IPS DF 6.9 (cell line): ENCODE results near the gene CERS6.
"Not testable (repeated sequence)": the region's sequence is repeated elsewhere in the genome, so short reads cannot be mapped to it uniquely, and the experiment has no call there.

Experiments
- DNase-seq: peaks from one replicate; pipeline ENCODE4 v3.0.0-alpha.2; 2013; ENCODE audit warnings: low read depth, low spot score
- H3K27ac ChIP-seq: one replicate; pipeline ENCODE4 v1.5.1; 2013; ENCODE audit warnings: low read length, control low read depth
- H3K27me3 ChIP-seq: 2 replicates; pipeline ENCODE4 v1.6.1; 2013; ENCODE audit warnings: mild to moderate bottlenecking, low read length; ENCODE audit not compliant: control insufficient read depth, insufficient read depth
- H3K36me3 ChIP-seq: 2 replicates; pipeline ENCODE4 v1.6.1; 2013; ENCODE audit warnings: low read length; ENCODE audit not compliant: control insufficient read depth, insufficient read depth
- H3K4me1 ChIP-seq: 2 replicates; pipeline ENCODE4 v1.6.1; 2013; ENCODE audit warnings: low read length; ENCODE audit not compliant: control insufficient read depth, insufficient read depth
- H3K4me3 ChIP-seq: 2 replicates; pipeline ENCODE4 v1.5.1; 2013; ENCODE audit warnings: mild to moderate bottlenecking, low read length
- H3K9me3 ChIP-seq: 2 replicates; pipeline ENCODE4 v1.6.1; 2013; ENCODE audit warnings: low read length, inconsistent platforms; ENCODE audit not compliant: control insufficient read depth, insufficient read depth
- WGBS: extraction: QIAGEN DNeasy Blood & Tissue Kit; methylation state at CpG from one replicate; pipeline ENCODE4 v1.1.7; 2013; ENCODE audit warnings: mixed read lengths, missing lambda C conversion rate; ENCODE audit not compliant: insufficient read length, insufficient coverage; 5-methylcytosine and 5-hydroxymethylcytosine counted together

Gene CERS6

DNA sequence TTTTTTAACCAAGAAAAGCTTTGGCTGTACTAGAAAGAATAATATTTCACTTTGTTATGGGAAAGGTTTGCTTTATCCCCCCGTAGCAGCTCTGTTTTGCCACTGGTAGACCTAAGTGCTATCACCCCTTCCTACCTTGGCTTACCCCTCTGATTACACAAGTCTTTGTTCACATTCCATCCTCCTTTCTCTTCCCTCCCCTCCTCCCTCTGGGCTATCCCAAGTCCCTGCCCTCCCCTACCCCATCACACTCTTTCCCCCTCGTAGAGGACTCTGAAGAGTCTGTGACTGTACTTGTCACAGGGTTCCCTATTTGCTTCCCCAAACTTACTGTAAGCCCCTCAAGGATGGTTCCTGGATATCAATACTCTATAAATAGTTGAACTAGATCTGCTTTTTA lies 193.5 kb downstream of the CERS6 start:
- no peak overlapping the region for H3K27ac ChIP-seq
- no CpG with 5 or more reads among the region's 2 CpGs for WGBS
- DNase-seq: no peak
- H3K27me3 ChIP-seq: no peaks in the 10 kb centered on the region
- H3K4me3 ChIP-seq: no peak overlapping the region
- peaks cover 8% of the 10 kb centered on the region; the same call in 1 of the 2 replicates for H3K4me1 ChIP-seq
- H3K36me3 ChIP-seq: no peaks in the 10 kb centered on the region
- H3K9me3 ChIP-seq: no peaks in the 10 kb centered on the region

DNA sequence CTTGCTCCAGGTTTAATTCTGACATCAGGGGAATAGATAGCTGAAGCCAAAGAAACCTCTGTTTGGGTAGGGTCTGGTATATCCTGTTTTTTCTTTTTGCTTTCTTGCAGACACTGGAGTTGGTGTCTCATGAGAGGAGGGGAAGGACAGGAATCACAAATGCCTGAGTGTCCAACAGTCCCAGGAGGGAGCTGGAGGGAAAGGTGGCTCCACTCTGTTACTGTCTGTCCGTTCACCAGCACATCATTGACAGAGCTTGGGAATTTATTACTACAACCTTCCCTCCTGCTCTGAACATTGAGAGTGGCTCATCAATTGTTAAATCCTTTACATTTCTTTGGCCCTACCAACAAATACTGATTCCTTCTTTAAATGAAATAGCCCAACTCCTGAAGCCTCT lies 194.1 kb downstream of the CERS6 start:
- peaks cover 8% of the 10 kb centered on the region; the same call in 1 of the 2 replicates for H3K4me1 ChIP-seq
- no peak overlapping the region for H3K4me3 ChIP-seq
- no peak for DNase-seq
- H3K9me3 ChIP-seq: no peaks in the 10 kb centered on the region
- no peaks in the 10 kb centered on the region for H3K36me3 ChIP-seq
- no peaks in the 10 kb centered on the region for H3K27me3 ChIP-seq
- no CpG with 5 or more reads among the region's 1 CpG for WGBS
- no peak overlapping the region for H3K27ac ChIP-seq

DNA sequence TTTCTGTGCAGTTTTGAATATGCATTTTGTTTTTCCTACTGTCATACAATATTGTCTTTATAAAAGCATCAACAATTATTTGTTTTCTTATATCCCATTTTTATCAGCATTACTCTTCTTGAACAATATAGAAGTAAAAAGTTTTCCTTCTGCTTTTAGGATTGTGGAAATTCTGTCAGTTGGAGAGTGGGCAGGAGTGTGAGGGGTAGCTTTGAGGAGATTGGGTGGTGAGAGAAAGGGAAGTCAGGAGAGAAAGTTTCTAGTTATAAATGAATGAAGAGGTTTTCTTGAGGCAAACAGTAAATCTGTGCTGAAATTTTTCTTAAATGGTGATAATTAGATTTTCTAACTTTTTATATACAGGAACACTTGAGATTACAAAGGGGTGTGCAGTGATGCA lies 194.7 kb downstream of the CERS6 start:
- Histone ChIP-seq H3K4me3 (no peak overlapping the region), H3K9me3 (no peaks in the 10 kb centered on the region), H3K27ac (no peak overlapping the region), H3K4me1 (peaks cover 8% of the 10 kb centered on the region; the same call in 1 of the 2 replicates), H3K36me3 (no peaks in the 10 kb centered on the region), H3K27me3 (no peaks in the 10 kb centered on the region)
- no peak for DNase-seq

DNA sequence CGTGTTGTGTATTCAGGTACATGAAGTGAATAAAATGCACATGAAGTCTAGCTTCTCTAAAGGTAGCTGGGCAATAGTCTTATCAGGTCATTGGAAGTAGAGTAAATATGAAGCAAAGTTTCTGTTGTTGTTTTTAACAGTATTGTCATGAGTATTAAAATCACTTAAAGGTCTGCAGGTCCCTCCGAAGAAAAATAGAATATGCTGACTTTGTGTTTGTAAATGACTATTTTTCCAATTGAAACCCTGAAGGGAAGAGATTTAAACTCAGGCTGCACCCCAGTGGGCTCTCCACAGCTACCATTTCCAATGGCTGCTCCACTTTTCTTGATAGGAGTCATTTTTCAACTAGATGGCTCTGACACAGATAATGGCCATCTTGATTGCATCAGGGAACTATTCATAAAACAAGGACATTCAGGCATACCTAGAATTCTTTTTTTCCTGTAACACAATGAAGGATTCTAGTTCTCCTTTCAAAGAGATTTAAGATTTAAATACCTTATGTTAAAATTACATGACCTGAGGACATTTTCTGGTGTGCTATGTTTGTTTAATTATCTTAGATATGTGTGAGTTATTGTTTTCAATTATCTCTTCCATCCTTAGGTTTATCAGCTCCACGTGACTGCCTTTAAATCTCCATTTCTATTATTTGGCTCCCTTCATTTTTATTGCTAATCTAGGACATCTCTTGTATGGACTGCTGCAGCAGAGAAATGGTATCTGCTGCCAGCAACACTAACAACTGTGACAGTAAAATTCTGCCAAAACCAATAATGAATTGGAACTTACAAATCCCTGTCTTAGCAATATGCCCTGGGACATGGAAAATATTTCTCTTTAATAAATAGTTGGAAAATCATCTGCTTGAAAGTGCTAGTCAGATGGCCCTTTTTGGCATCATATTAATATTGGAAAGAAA lies 197.2 kb downstream of the CERS6 start:
- Histone ChIP-seq H3K36me3 (no peaks in the 10 kb centered on the region), H3K9me3 (no peaks in the 10 kb centered on the region), H3K4me1 (peaks cover 8% of the 10 kb centered on the region), H3K27me3 (no peaks in the 10 kb centered on the region), H3K27ac (no peak overlapping the region), H3K4me3 (no peak overlapping the region)
- DNase-seq: no peak
- no CpG with 5 or more reads among the region's 3 CpGs for WGBS

DNA sequence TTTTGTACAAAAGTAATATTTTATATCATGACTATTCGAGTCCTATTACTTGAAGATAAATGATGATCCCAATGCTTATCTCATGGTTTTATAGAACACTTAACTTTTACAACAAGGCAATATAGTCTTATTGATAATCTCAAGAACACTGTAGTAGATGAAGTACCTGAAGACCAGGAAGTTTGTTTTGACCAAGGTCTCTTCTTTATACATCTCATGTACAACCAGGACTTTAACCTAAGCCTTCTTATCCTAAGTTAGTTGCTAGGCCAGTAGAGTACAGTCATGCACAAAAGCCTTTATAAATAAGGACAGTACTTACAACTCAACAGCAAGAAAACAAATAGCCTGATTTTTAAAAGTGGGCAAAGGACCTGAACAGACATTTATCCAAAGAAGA lies 198.6 kb downstream of the CERS6 start:
- DNase-seq: no peak
- H3K27ac ChIP-seq: no peak overlapping the region
- WGBS: no CpG with 5 or more reads among the region's 1 CpG
- H3K4me1 ChIP-seq: peaks cover 3% of the 10 kb centered on the region
- no peak overlapping the region for H3K4me3 ChIP-seq
- H3K36me3 ChIP-seq: no peaks in the 10 kb centered on the region
- H3K27me3 ChIP-seq: no peaks in the 10 kb centered on the region
- H3K9me3 ChIP-seq: no peaks in the 10 kb centered on the region

DNA sequence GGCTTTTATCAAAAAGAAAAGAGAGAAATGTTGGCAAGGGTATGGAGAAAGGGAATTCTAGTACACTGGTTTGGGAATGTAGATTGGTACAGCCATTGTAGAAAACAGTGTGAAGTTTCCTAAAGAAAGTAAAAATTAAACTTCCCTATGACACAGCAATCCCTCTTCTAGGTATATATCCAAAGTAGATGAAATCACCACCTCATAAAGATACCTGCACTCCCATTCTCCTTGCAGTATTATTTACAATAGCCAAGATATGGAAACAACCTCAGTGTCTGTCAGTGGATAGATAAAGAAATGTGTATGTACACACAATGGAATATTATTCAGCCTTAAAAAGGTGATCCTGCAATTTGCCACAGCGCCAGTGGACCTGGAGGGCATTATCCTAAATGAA lies 199.1 kb downstream of the CERS6 start:
- no peaks in the 10 kb centered on the region for H3K36me3 ChIP-seq
- H3K27me3 ChIP-seq: no peaks in the 10 kb centered on the region
- WGBS: no CpG with 5 or more reads among the region's 1 CpG

DNA sequence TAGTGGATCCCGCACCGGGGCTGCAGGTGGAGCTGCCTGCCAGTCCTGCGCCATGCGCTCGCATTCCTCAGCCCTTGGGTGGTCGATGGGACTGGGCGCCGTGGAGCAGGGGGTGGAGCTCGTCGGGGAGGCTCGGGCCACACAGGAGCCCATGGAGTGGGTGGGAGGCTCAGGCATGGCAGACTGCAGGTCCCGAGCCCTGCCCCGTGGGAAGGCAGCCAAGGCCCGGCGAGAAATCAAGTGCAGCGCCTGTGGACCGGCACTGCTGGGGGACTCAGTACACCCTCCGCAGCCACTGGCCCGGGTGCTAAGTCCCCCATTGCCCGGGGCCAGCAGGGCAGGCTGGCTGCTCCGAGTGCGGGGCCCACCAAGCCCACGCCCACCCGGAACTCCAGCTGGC lies 201.3 kb downstream of the CERS6 start:
- not testable (repeated sequence) for H3K27me3 ChIP-seq, H3K9me3 ChIP-seq, DNase-seq, H3K27ac ChIP-seq, H3K4me1 ChIP-seq, H3K4me3 ChIP-seq, H3K36me3 ChIP-seq
- no CpG with 5 or more reads among the region's 24 CpGs for WGBS

More for the DNA sequence above, 199.1 kb downstream of the CERS6 start:
- Histone ChIP-seq H3K4me1 (peaks cover 1% of the 10 kb centered on the region), H3K9me3 (no peaks in the 10 kb centered on the region), H3K27ac (no peak overlapping the region), H3K4me3 (no peak overlapping the region)
- DNase-seq: no peak

DNA sequence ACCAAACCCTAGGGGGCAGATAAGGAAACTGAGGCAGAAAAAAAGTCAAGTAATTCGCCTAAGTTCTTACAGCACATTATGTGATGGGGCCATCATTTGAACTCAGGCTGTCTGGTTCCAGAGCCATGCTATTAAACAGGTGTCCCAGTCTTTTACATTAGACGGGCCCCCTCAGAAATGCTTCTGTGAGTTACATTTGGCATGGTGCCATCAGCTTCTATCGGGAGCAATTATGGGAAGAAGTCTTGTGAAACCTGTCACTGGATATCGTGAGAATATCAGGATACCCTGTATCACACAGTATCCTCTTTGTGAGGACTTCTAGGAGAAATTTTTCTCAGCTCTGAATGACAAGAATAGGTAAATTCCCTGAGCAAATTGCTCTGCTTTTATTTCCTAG lies 202.6 kb downstream of the CERS6 start:
- Histone ChIP-seq H3K4me1 (no peaks in the 10 kb centered on the region; the same call in none of the 2 replicates), H3K27ac (no peak overlapping the region), H3K9me3 (no peaks in the 10 kb centered on the region), H3K36me3 (no peaks in the 10 kb centered on the region), H3K4me3 (no peak overlapping the region), H3K27me3 (no peaks in the 10 kb centered on the region)
- WGBS: no CpG with 5 or more reads among the region's 4 CpGs
- DNase-seq: no peak

DNA sequence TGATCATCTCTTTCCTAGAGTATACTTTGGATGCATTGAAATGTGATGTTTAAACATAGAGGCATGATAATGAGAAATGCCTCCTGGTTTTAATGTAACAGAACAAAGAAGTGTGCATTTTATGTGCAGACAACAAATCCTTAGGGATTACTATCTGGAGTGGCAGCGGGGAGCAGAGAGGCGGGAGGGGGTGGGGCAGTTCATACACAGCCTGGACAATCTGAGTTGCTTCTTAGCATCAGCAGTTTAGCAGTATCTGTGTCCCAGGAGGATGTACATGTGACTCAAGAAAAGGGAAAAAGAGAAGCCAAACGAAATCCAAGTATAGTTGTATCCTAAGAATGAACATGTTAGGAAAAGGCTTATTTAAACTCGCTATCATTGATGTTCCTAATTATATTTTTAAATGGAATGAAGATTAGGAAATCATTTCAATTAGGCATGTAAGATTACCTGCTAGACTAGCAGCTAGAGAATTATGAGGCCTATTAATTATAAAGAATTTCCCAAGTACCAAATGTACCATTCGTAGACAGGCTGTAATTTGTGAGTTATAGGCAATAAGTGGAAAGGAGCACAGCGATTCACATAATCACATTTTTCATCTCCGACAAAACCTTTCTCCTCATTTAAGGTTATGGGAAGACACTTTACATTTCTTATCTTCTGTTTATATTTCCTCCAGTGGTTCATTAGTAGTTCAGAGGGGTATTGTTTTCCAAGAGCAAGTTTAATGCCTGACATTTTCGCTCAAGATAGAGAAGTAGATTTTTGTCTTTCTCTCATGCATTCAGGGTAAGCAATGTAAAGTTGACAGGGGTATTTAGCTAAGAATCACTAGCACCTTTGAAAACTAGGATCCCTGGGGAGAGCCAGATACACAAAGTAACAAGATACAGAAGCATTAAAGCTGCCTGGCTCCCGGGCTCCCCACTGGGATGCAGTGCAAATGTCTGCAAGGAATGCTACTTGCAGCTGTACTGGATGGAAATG lies 205.1 kb downstream of the CERS6 start:
- Histone ChIP-seq H3K9me3 (no peaks in the 10 kb centered on the region), H3K27me3 (no peaks in the 10 kb centered on the region), H3K4me3 (no peak overlapping the region), H3K4me1 (no peaks in the 10 kb centered on the region; the same call in none of the 2 replicates), H3K36me3 (no peaks in the 10 kb centered on the region), H3K27ac (no peak overlapping the region)
- no peak for DNase-seq
- WGBS: no CpG with 5 or more reads among the region's 9 CpGs

DNA sequence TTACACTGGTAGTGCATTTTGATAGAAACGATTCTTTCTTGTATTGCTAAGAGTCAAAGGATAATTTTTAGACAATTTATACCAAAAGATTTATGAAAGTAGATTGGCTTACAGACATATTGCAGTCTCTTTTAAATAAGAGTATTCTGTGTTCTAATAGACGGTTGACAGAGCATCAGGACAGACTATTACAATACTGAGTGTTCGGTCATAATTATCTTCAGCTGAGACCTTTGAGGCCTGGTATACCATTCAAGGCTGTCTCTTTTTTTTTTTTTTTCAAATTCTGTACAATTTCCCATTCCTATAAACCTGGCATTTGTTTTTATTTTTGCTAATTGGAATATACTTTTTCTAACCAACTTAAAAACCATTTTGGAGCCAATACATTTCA lies 205.8 kb downstream of the CERS6 start:
- no peak overlapping the region for H3K4me3 ChIP-seq
- no peak for DNase-seq
- no peaks in the 10 kb centered on the region for H3K36me3 ChIP-seq
- no peaks in the 10 kb centered on the region for H3K27me3 ChIP-seq
- H3K9me3 ChIP-seq: no peaks in the 10 kb centered on the region
- no peaks in the 10 kb centered on the region; the same call in none of the 2 replicates for H3K4me1 ChIP-seq
- no peak overlapping the region for H3K27ac ChIP-seq
- no CpG with 5 or more reads among the region's 3 CpGs for WGBS
